MM.1S (cell line): ENCODE data around the gene PRSS3.

Experiments used
- EZH2phosphoT487 ChIP-seq: fragments of 300-600 bp; sonication (generic); IDR thresholded peaks from 2 replicates; pipeline ENCODE4 v1.6.1; 2018; ENCODE audit warnings: antibody characterized with exemption, low read length
- TF ChIP-seq, protein P1 (sequence below): fragments of 300-600 bp; sonication (generic); IDR thresholded peaks from 2 replicates; pipeline ENCODE4 v1.5.1; 2016; ENCODE audit warnings: antibody characterized with exemption, low read length, mixed read lengths

DNA sequence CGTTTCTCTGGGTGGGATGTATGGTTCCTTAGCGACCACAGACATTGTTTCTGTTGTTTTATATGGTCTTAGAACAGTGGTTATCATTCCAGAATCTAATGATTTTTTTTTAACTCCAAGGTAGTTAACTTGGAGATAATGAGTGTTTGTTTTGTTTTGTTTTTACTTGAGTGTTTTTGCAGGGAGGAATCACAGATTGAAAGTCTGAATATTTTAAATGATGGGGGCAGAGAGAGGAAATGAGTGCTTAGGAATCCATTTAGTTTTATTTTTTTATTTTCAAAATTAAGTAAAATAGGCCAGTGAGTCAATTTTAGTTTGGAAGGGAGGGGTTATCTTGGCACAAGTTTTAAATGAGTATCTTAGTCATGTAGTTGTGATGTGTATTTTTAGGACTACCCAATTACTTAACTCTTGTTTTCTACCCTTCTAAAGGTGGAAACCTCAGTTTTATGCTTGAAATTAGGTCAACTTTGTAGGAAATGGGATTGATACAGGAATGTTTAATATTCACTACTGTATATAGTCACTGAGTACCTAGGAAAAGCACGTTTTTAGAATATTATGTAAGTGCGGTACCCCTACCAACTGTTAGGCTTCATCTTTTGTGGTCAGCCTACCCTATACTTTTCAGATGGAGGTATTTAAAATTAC, 23.6 kb downstream of the PRSS3 start:
- TF ChIP-seq, protein P1, sequence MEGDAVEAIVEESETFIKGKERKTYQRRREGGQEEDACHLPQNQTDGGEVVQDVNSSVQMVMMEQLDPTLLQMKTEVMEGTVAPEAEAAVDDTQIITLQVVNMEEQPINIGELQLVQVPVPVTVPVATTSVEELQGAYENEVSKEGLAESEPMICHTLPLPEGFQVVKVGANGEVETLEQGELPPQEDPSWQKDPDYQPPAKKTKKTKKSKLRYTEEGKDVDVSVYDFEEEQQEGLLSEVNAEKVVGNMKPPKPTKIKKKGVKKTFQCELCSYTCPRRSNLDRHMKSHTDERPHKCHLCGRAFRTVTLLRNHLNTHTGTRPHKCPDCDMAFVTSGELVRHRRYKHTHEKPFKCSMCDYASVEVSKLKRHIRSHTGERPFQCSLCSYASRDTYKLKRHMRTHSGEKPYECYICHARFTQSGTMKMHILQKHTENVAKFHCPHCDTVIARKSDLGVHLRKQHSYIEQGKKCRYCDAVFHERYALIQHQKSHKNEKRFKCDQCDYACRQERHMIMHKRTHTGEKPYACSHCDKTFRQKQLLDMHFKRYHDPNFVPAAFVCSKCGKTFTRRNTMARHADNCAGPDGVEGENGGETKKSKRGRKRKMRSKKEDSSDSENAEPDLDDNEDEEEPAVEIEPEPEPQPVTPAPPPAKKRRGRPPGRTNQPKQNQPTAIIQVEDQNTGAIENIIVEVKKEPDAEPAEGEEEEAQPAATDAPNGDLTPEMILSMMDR: no peak
- no peak for TF ChIP-seq EZH2phosphoT487
